H1 (cell line): ENCODE data around the gene LRCH1. TPM values are rescaled to one million over a fixed set of nuclear protein-coding genes. Genes with fewer than 3 reads are reported as not detected.

Experiments
- CTCF ChIA-PET: fragments of 300-600 bp; sonication (Branson Sonifier 250); formaldehyde crosslinking; loops from one replicate; lab custom pipeline; 2021; ENCODE audit not compliant: partially characterized antibody; lab: Charles Lee
- POLR2A ChIA-PET: fragments of 300-600 bp; sonication (Branson Sonifier 250); formaldehyde crosslinking; loops from one replicate; lab custom pipeline; 2021; ENCODE audit warnings: inconsistent platforms; ENCODE audit not compliant: partially characterized antibody; lab: Charles Lee
- DNase-seq, 2 experiments: peaks; one replicate each; pipeline versions ENCODE4 v3.0.0 to v3.0.0-alpha.2; 2010 to 2022; ENCODE audit warnings: low spot score in 2 of 2, low read depth in 1 of 2, mixed read lengths in 1 of 2
- FAIRE-seq: peaks from 2 replicates; lab custom pipeline; 2011; peaks lifted over from hg19 to GRCh38; lab: Jason Lieb, UNC
- H2AFZ ChIP-seq: 2 replicates; pipeline ENCODE4 v1.8.1; 2012; ENCODE audit warnings: low read length, inconsistent platforms
- H2AK5ac ChIP-seq: 2 replicates; pipeline ENCODE4 v1.6.1; 2013; ENCODE audit warnings: low read depth, low read length
- H2BK120ac ChIP-seq: replicated peaks from 2 replicates; pipeline ENCODE3; 2013; ENCODE audit warnings: low read depth, low read length, inconsistent platforms
- H2BK12ac ChIP-seq: 2 replicates; pipeline ENCODE4 v1.6.1; 2013; ENCODE audit warnings: low read depth, low read length
- H2BK15ac ChIP-seq: 2 replicates; pipeline ENCODE4 v1.6.1; 2013; ENCODE audit warnings: low read length
- H2BK20ac ChIP-seq: 2 replicates; pipeline ENCODE4 v1.6.1; 2013; ENCODE audit warnings: low read length
- H2BK5ac ChIP-seq: 2 replicates; pipeline ENCODE4 v1.6.1; 2013; ENCODE audit warnings: low read depth, low read length
- H3K14ac ChIP-seq: 2 replicates; pipeline ENCODE4 v1.6.1; 2013; ENCODE audit warnings: inconsistent platforms; ENCODE audit not compliant: insufficient read length
- H3K18ac ChIP-seq: 2 replicates; pipeline ENCODE4 v1.6.1; 2013; ENCODE audit warnings: low read length; ENCODE audit errors: extremely low read depth
- H3K23ac ChIP-seq: 2 replicates; pipeline ENCODE4 v1.6.1; 2013; ENCODE audit warnings: inconsistent platforms; ENCODE audit not compliant: insufficient read length
- H3K23me2 ChIP-seq: 2 replicates; pipeline ENCODE4 v1.6.1; 2013; ENCODE audit warnings: low read depth, low read length
- H3K27ac ChIP-seq: 2 replicates; pipeline ENCODE4 v1.6.1; 2011; ENCODE audit warnings: low read depth, low read length, inconsistent platforms
- H3K27me3 ChIP-seq, 4 experiments: replicated peaks in 1 of 4; 1 replicate in 1 of 4; 2 replicates in 3 of 4; pipeline versions ENCODE4 v1.6.1 to v1.8.1; 2011 to 2013; ENCODE audit warnings: low read length in 3 of 4, mild to moderate bottlenecking in 3 of 4, inconsistent platforms in 2 of 4, mixed read lengths in 2 of 4, moderate library complexity in 1 of 4; ENCODE audit not compliant: control insufficient read depth in 3 of 4, insufficient read depth in 3 of 4; ENCODE audit errors: extremely low read depth in 1 of 4
- H3K36me3 ChIP-seq, 4 experiments: 2 replicates each; pipeline versions ENCODE4 v1.6.1 to v1.8.1; 2011 to 2013; ENCODE audit warnings: mild to moderate bottlenecking in 4 of 4, low read length in 3 of 4, moderate library complexity in 2 of 4, control low read depth in 1 of 4, inconsistent platforms in 1 of 4; ENCODE audit not compliant: insufficient read depth in 4 of 4, control insufficient read depth in 2 of 4
- H3K4ac ChIP-seq: replicated peaks from 2 replicates; pipeline ENCODE3; 2013; ENCODE audit warnings: low read length, low read depth, mixed read lengths, inconsistent platforms; ENCODE audit not compliant: insufficient read length
- H3K4me1 ChIP-seq, 4 experiments: replicated peaks in 1 of 4; 1 replicate in 1 of 4; 2 replicates in 3 of 4; pipeline versions ENCODE4 v1.6.1 to v1.8.1; 2011 to 2013; ENCODE audit warnings: low read length in 3 of 4, inconsistent platforms in 2 of 4, mixed read lengths in 1 of 4; ENCODE audit not compliant: insufficient read depth in 4 of 4, control insufficient read depth in 3 of 4
- H3K4me2 ChIP-seq, 2 experiments: 2 replicates each; pipeline versions ENCODE4 v1.6.1 to v1.8.1; 2011 to 2013; ENCODE audit warnings: low read depth in 2 of 2, low read length in 2 of 2, control low read depth in 1 of 2, inconsistent platforms in 1 of 2, mild to moderate bottlenecking in 1 of 2; ENCODE audit not compliant: insufficient read depth in 1 of 2
- H3K4me3 ChIP-seq, 4 experiments: fragments of 200-600, 300-600 bp in 1 of 4; sonication (generic), shearing (Covaris generic), sonication (Bioruptor Twin) in 1 of 4; 2 replicates each; pipeline versions ENCODE4 v1.5.1 to v1.8.1; 2011 to 2016; ENCODE audit warnings: low read length in 4 of 4, low read depth in 3 of 4, control low read depth in 2 of 4, inconsistent platforms in 2 of 4, mild to moderate bottlenecking in 2 of 4, mixed read lengths in 1 of 4, moderate library complexity in 1 of 4; ENCODE audit not compliant: insufficient read depth in 2 of 4; ENCODE audit errors: extremely low read depth in 1 of 4
- H3K56ac ChIP-seq: replicated peaks from 2 replicates; pipeline ENCODE3; 2013; ENCODE audit warnings: low read depth, mild to moderate bottlenecking, mixed read lengths, low read length, inconsistent platforms; ENCODE audit not compliant: insufficient read length
- H3K79me1 ChIP-seq: 2 replicates; pipeline ENCODE4 v1.6.1; 2013; ENCODE audit warnings: low read depth, low read length, control low read depth
- H3K79me2 ChIP-seq, 2 experiments: 2 replicates each; pipeline versions ENCODE4 v1.6.1 to v1.8.1; 2012 to 2013; ENCODE audit warnings: low read length in 2 of 2, mild to moderate bottlenecking in 2 of 2, inconsistent platforms in 1 of 2; ENCODE audit not compliant: insufficient read depth in 2 of 2, control insufficient read depth in 1 of 2
- H3K9ac ChIP-seq, 4 experiments: replicated peaks in 1 of 4; 1 replicate in 1 of 4; 2 replicates in 3 of 4; pipeline versions ENCODE4 v1.6.1 to v1.8.1; 2011 to 2013; ENCODE audit warnings: low read depth in 3 of 4, low read length in 3 of 4, control low read depth in 2 of 4, mild to moderate bottlenecking in 2 of 4, moderate library complexity in 2 of 4, inconsistent platforms in 1 of 4; ENCODE audit errors: extremely low read depth in 1 of 4
- H3K9me3 ChIP-seq, 2 experiments: 2 replicates each; pipeline versions ENCODE4 v1.6.1 to v1.8.1; 2012 to 2013; ENCODE audit warnings: mild to moderate bottlenecking in 2 of 2, moderate library complexity in 2 of 2, control low read depth in 1 of 2, inconsistent platforms in 1 of 2, low read depth in 1 of 2, low read length in 1 of 2, mixed read lengths in 1 of 2; ENCODE audit not compliant: insufficient read depth in 2 of 2
- H4K20me1 ChIP-seq, 2 experiments: replicated peaks in 1 of 2; 2 replicates each; pipeline versions ENCODE3 to v1.8.1; 2011 to 2013; ENCODE audit warnings: inconsistent platforms in 2 of 2, low read length in 2 of 2, mild to moderate bottlenecking in 1 of 2; ENCODE audit not compliant: insufficient read depth in 2 of 2, control insufficient read depth in 1 of 2
- H4K5ac ChIP-seq: 2 replicates; pipeline ENCODE4 v1.6.1; 2013; ENCODE audit warnings: low read length, low read depth, mixed read lengths, inconsistent platforms; ENCODE audit not compliant: insufficient read length
- H4K8ac ChIP-seq: 2 replicates; pipeline ENCODE4 v1.8.0; 2013; ENCODE audit warnings: mild to moderate bottlenecking, moderate library complexity, low read length, inconsistent platforms; ENCODE audit not compliant: insufficient read depth; ENCODE audit errors: extremely low read depth
- H4K91ac ChIP-seq: replicated peaks from 2 replicates; pipeline ENCODE3; 2013; ENCODE audit warnings: low read length, mixed read lengths, inconsistent platforms; ENCODE audit not compliant: insufficient read length
- CHD2 ChIP-seq: IDR thresholded peaks from 2 replicates; pipeline ENCODE4 v1.6.1; 2012; ENCODE audit warnings: low read length, improper control_type of control experiment
- RFX5 ChIP-seq: IDR thresholded peaks from 2 replicates; pipeline ENCODE4 v1.6.1; 2011; ENCODE audit warnings: low read depth, low read length, improper control_type of control experiment, borderline replicate concordance
- YY1 ChIP-seq: IDR thresholded peaks from 2 replicates; pipeline ENCODE4 v1.6.1; 2011; ENCODE audit warnings: low read depth, mild to moderate bottlenecking, low read length
- WGBS, 2 experiments: shearing (Covaris generic) in 1 of 2; methylation state at CpG; one replicate each; pipeline versions ENCODE4 v1.1.6 to v1.1.7; 2013 to 2015; ENCODE audit warnings: low lambda C conversion rate in 2 of 2, mixed read lengths in 2 of 2, inconsistent platforms in 1 of 2, low coverage in 1 of 2, missing lambda C conversion rate in 1 of 2; ENCODE audit not compliant: insufficient replicate concordance in 2 of 2, insufficient coverage in 1 of 2, insufficient read length in 1 of 2; ENCODE audit errors: extremely low coverage in 1 of 2, missing lambda C conversion rate in 1 of 2; 5-methylcytosine and 5-hydroxymethylcytosine counted together
- polyA plus RNA-seq, 7 experiments: library from polyadenylated mRNA; depleted of rRNA in 3 of 7; stranded (reverse) in 5 of 7; unstranded in 2 of 7; fragments of >200 nt in 5 of 7; fragments of 200-250 nt in 2 of 7; gene quantifications; 1 replicate in 5 of 7; 2 replicates in 1 of 7; 4 replicates in 1 of 7; pipeline versions ENCODE4 v1.2.1 to v1.2.3, GENCODE V29; 2011 to 2013; ENCODE audit warnings: missing spikeins in 2 of 7, mixed read lengths in 2 of 7
- total RNA-seq: library from RNA; stranded (reverse); fragmentation: NEBNext Ultra II Directional; extraction: Animal tissue kit (Norgen Biotek cat#: 25700); gene quantifications from 2 replicates; pipeline ENCODE4 v1.2.1, GENCODE V29; 2021

The LRCH1 gene
- total and polyA plus RNA-seq, 2 of the 8 experiments (the other 6 are each of a cell fraction or from before 2014, with no cell fraction given) = 3.0 to 10.1 TPM

- Histone ChIP-seq H3K4me2 (no peak overlapping the region), H3K9me3 (no peaks in the 10 kb centered on the region), H3K4me1 (no peaks in the 10 kb centered on the region), H3K18ac (no peak overlapping the region), H3K36me3 (no peaks in the 10 kb centered on the region), H4K91ac (no peak overlapping the region), H2BK120ac (no peak overlapping the region), H4K5ac (no peak overlapping the region), H2BK20ac (no peak overlapping the region), H3K79me1 (no peaks in the 10 kb centered on the region), H3K23me2 (no peaks in the 10 kb centered on the region), H2BK15ac (no peak overlapping the region), H2AFZ (peak overlapping the region; percentile 91), H3K27me3 (no peaks in the 10 kb centered on the region), H3K4ac (no peak overlapping the region), H3K27ac (no peak overlapping the region), H2BK12ac (no peak overlapping the region), H3K4me3 (no peak overlapping the region), H3K79me2 (no peaks in the 10 kb centered on the region), H3K56ac (no peak overlapping the region), H2AK5ac (no peak overlapping the region), H4K20me1 (no peaks in the 10 kb centered on the region), H4K8ac (no peak overlapping the region), H2BK5ac (no peak overlapping the region), H3K14ac (no peak overlapping the region), H3K23ac (no peak overlapping the region), H3K9ac (no peak overlapping the region)
- DNase-seq (no peak), FAIRE-seq (no peak)
- WGBS, 2 experiments = 87% methylated on average over 2 of the region's 2 CpGs; no CpG with 5 or more reads in 1 of the 2 experiments
- ChIA-PET POLR2A (no interaction called here), CTCF (interaction anchor here (1.7 kb wide), 1 partner anchor 197 kb away, joined by 4 read pairs; no protein-coding TSS in a partner anchor)
- TF ChIP-seq CHD2 (no peak), YY1 (no peak), RFX5 (no peak)
Measured at GRCh38 chr13:46523972-46524752, 28.8 kb upstream of the LRCH1 start.
